A549 (cell line): ENCODE data around the gene KLHL2. TPM values are rescaled to one million over a fixed set of nuclear protein-coding genes. Genes with fewer than 3 reads are reported as not detected.

ENCODE experiments used
- ATAC-seq, 2 experiments: fragments of 200-7000 bp in 1 of 2; fragments of >200 bp in 1 of 2; cut with Nextera tagmentation in 1 of 2; cut with Tn5 transposase in 1 of 2; 3 replicates each; pipeline versions ENCODE4 v1.8.0 to v1.9.1; 2018 to 2020; ENCODE audit warnings: mild to moderate bottlenecking in 1 of 2, moderate library complexity in 1 of 2
- CTCF ChIA-PET: fragments of 300-600 bp; sonication (Branson Sonifier 250); formaldehyde crosslinking; extraction: SDS; loops from one replicate; lab custom pipeline; 2021; ENCODE audit warnings: antibody characterized with exemption, inconsistent platforms; lab: Yijun Ruan, JAX
- POLR2A ChIA-PET: fragments of 350-600 bp; formaldehyde crosslinking; extraction: SDS; loops from one replicate; lab custom pipeline; 2021; ENCODE audit warnings: antibody characterized with exemption, inconsistent platforms; lab: Yijun Ruan, JAX
- DNase-seq, 2 experiments: peaks; one replicate each; pipeline versions ENCODE4 v3.0.0 to v3.0.0-alpha.2; 2011 to 2016; ENCODE audit warnings: low read depth in 1 of 2, low spot score in 1 of 2
- FAIRE-seq: peaks from 2 replicates; lab custom pipeline; 2011; peaks lifted over from hg19 to GRCh38; lab: Jason Lieb, UNC
- H3K27ac ChIP-seq, 2 experiments: fragments of >200 bp; sonication (Bioruptor Twin); formaldehyde crosslinking; 3 replicates each; pipeline ENCODE4 v1.5.1; 2016 to 2017
- H3K4me1 ChIP-seq: fragments of >200 bp; sonication (Bioruptor Twin); formaldehyde crosslinking; 3 replicates; pipeline ENCODE4 v1.6.1; 2016
- H3K4me2 ChIP-seq: fragments of >200 bp; sonication (Bioruptor Twin); formaldehyde crosslinking; 3 replicates; pipeline ENCODE4 v1.6.1; 2016
- H3K4me3 ChIP-seq: fragments of >200 bp; sonication (Bioruptor Twin); formaldehyde crosslinking; 3 replicates; pipeline ENCODE4 v1.5.1; 2016
- H3K9me3 ChIP-seq: fragments of >200 bp; sonication (Bioruptor Twin); formaldehyde crosslinking; 3 replicates; pipeline ENCODE4 v1.6.1; 2016
- CEBPB ChIP-seq, 2 experiments: fragments of >200 bp in 1 of 2; sonication (Bioruptor Twin) in 1 of 2; formaldehyde crosslinking in 1 of 2; IDR thresholded peaks; 2 replicates each; pipeline ENCODE4 v1.6.1; 2012 to 2016
- E2F6 ChIP-seq: IDR thresholded peaks from 2 replicates; pipeline ENCODE4 v1.6.1; 2012; ENCODE audit warnings: low read depth, borderline replicate concordance
- FOSL2 ChIP-seq, 2 experiments: fragments of 450-650 bp in 1 of 2; fragments of >200 bp in 1 of 2; sonication (Bioruptor Twin) in 1 of 2; formaldehyde crosslinking; IDR thresholded peaks; 2 replicates each; pipeline versions ENCODE4 v1.5.0 to v1.6.1; 2016 to 2020; ENCODE audit warnings: mild to moderate bottlenecking in 1 of 2, moderate library complexity in 1 of 2
- GATA3 ChIP-seq: IDR thresholded peaks from 2 replicates; pipeline ENCODE4 v1.6.1; 2012; ENCODE audit warnings: borderline replicate concordance
- HEYL ChIP-seq: fragments of 250-450 bp; sonication (Bioruptor Pico); IDR thresholded peaks from 2 replicates; pipeline ENCODE4 v1.8.0; 2021; ENCODE audit warnings: mild to moderate bottlenecking, moderate library complexity
- HMGXB4 ChIP-seq: fragments of 250-450 bp; sonication (Bioruptor Pico); IDR thresholded peaks from 2 replicates; pipeline ENCODE4 v1.5.0; 2021; ENCODE audit warnings: mild to moderate bottlenecking, moderate library complexity, borderline replicate concordance
- HOXB13 ChIP-seq: fragments of 250-450 bp; sonication (Bioruptor Pico); IDR thresholded peaks from 2 replicates; pipeline ENCODE4 v1.5.0; 2020; ENCODE audit warnings: low read depth, mild to moderate bottlenecking, moderate library complexity
- JUN ChIP-seq, 2 experiments: fragments of >200 bp; sonication (Bioruptor Twin); formaldehyde crosslinking; IDR thresholded peaks; 2 replicates in 1 of 2; 3 replicates in 1 of 2; pipeline ENCODE4 v1.6.1; 2016 to 2017
- KDM1A ChIP-seq: fragments of 200-600 bp; sonication (generic); IDR thresholded peaks from 2 replicates; pipeline ENCODE4 v1.6.1; 2016; ENCODE audit warnings: low read depth, mild to moderate bottlenecking
- KDM5A ChIP-seq: fragments of 200-600 bp; sonication (generic); IDR thresholded peaks from 2 replicates; pipeline ENCODE4 v1.6.1; 2016; ENCODE audit warnings: antibody characterized with exemption, mild to moderate bottlenecking
- MAZ ChIP-seq: fragments of 150-350 bp; IDR thresholded peaks from 2 replicates; pipeline ENCODE4 v1.6.1; 2014; ENCODE audit warnings: antibody characterized with exemption, low read depth, low read length, borderline replicate concordance
- MYC ChIP-seq: IDR thresholded peaks from 2 replicates; pipeline ENCODE4 v1.6.1; 2012; ENCODE audit warnings: mild to moderate bottlenecking, inconsistent platforms, low read length, improper control_type of control experiment, borderline replicate concordance
- NFE2L2 ChIP-seq: fragments of 150-350 bp; conservative IDR thresholded peaks from 2 replicates; pipeline ENCODE4 v1.6.1; 2014; ENCODE audit warnings: low read length
- PBX3 ChIP-seq: IDR thresholded peaks from 2 replicates; pipeline ENCODE4 v1.6.1; 2012
- PHF8 ChIP-seq: fragments of 200-600 bp; sonication (generic); IDR thresholded peaks from 2 replicates; pipeline ENCODE4 v1.6.1; 2016; ENCODE audit warnings: low read depth, mild to moderate bottlenecking, antibody characterized with exemption, moderate library complexity, borderline replicate concordance
- POLR2AphosphoS2 ChIP-seq: conservative IDR thresholded peaks from 2 replicates; pipeline ENCODE4 v1.6.1; 2012; ENCODE audit warnings: low read length, improper control_type of control experiment, inconsistent platforms
- RAD21 ChIP-seq, 2 experiments: fragments of >200 bp in 1 of 2; sonication (Bioruptor Twin) in 1 of 2; formaldehyde crosslinking in 1 of 2; IDR thresholded peaks in 1 of 2; conservative IDR thresholded peaks in 1 of 2; 2 replicates in 1 of 2; 3 replicates in 1 of 2; pipeline ENCODE4 v1.6.1; 2012 to 2018; ENCODE audit warnings: inconsistent platforms in 1 of 2
- RNF2 ChIP-seq: fragments of 200-600 bp; sonication (generic); IDR thresholded peaks from 2 replicates; pipeline ENCODE4 v1.6.1; 2016; ENCODE audit warnings: low read depth, mild to moderate bottlenecking, antibody characterized with exemption, moderate library complexity, borderline replicate concordance
- ZSCAN20 ChIP-seq: fragments of 250-450 bp; sonication (Bioruptor Pico); IDR thresholded peaks from 2 replicates; pipeline ENCODE4 v1.8.0; 2022; ENCODE audit warnings: mild to moderate bottlenecking, moderate library complexity
- WGBS: methylation state at CpG from one replicate; pipeline ENCODE4 v1.1.6; 2017; ENCODE audit errors: missing lambda C conversion rate; 5-methylcytosine and 5-hydroxymethylcytosine counted together
- polyA plus RNA-seq, 4 experiments: library from polyadenylated mRNA; depleted of rRNA in 3 of 4; stranded (reverse); fragments of >200 nt; fragmentation: RNase III in 1 of 4; extraction: RNeasy Plus Mini Kit Qiagen cat#74134 plus additional on column Dnase treatment in 1 of 4; gene quantifications; 2 replicates in 3 of 4; 3 replicates in 1 of 4; pipeline ENCODE4 v1.2.3, GENCODE V29; 2011 to 2017
- TF ChIP-seq, protein P1 (sequence below): fragments of >200 bp; sonication (Bioruptor Twin); formaldehyde crosslinking; IDR thresholded peaks from 3 replicates; pipeline ENCODE4 v1.5.1; 2016
- TF ChIP-seq, protein P2 (sequence below): fragments of >200 bp; sonication (Bioruptor Twin); formaldehyde crosslinking; IDR thresholded peaks from 2 replicates; pipeline ENCODE4 v1.6.1; 2016

KLHL2 gene
- polyA plus RNA-seq, 2 of the 4 experiments (the other 2 are of a cell fraction): 13.6 to 21.6 TPM

DNA sequence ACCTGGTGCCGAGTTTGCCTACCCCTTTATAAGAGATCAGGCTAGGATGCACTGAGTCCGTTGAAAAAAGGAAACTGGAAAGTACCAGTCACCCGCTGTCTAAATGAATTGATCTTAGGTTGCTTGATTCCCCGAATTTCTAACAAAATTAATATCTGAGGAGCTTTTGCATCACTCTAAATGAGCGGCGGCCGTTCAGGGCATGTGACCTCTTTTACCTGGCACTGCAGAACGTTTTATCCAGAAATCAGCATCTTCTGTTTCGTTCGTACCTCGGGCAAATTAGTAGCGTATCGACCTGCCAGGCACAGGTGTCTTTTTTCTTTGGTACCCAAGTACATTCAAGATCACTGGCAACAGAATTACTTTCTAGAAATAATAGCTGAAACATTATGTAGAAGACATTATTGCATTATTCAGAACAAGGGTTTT lies 876 bp downstream of the KLHL2 start:
- no peak for FAIRE-seq
- no peak for TF ChIP-seq MAZ
- no peak for TF ChIP-seq RAD21 (conservative IDR thresholded peaks at IDR 0.05 in 1 of 2, IDR thresholded peaks at IDR 0.05 in 1 of 2)
- TF ChIP-seq RNF2: no peak
- TF ChIP-seq HMGXB4 (CRISPR knock-in tag): no peak
- TF ChIP-seq KDM5A: no peak
- TF ChIP-seq KDM1A: no peak
- peak overlapping the region; percentile 87 for H3K4me2 ChIP-seq
- peak overlapping the region; percentile 93 for H3K4me3 ChIP-seq
- 27% methylated on average over 11 of the region's 13 CpGs for WGBS
- H3K27ac ChIP-seq: peak overlapping the region; percentile 93 to 97
- peaks cover 45% of the 10 kb centered on the region for H3K4me1 ChIP-seq
- ChIA-PET CTCF (no interaction called here), POLR2A (interaction anchor here (1.0 kb wide), 1 partner anchor 96 kb away, joined by 3 read pairs; the partner anchor contains the start of gene TMEM192)
- peak; percentile 28 to 42; a peak in 5 of 6 replicates for ATAC-seq
- DNase-seq: no peak
- H3K9me3 ChIP-seq: no peaks in the 10 kb centered on the region

- ATAC-seq (no peak), FAIRE-seq (no peak), DNase-seq (no peak)
- POLR2A ChIA-PET: no interaction called here
- TF ChIP-seq NFE2L2 (no peak), ZSCAN20 (no peak), HOXB13 (CRISPR knock-in tag) (no peak), HEYL (CRISPR knock-in tag) (no peak), PBX3 (no peak), HMGXB4 (CRISPR knock-in tag) (no peak), POLR2AphosphoS2 (no peak), E2F6 (no peak), JUN (IDR thresholded peaks at IDR 0.05) (no peak), MYC (no peak), FOSL2 (IDR thresholded peaks at IDR 0.05) (no peak), FOSL2 (CRISPR knock-in tag; IDR thresholded peaks at IDR 0.05) (no peak), RNF2 (no peak), PHF8 (no peak), GATA3 (no peak), CEBPB (IDR thresholded peaks at IDR 0.05) (no peak)
- TF ChIP-seq, protein P1, sequence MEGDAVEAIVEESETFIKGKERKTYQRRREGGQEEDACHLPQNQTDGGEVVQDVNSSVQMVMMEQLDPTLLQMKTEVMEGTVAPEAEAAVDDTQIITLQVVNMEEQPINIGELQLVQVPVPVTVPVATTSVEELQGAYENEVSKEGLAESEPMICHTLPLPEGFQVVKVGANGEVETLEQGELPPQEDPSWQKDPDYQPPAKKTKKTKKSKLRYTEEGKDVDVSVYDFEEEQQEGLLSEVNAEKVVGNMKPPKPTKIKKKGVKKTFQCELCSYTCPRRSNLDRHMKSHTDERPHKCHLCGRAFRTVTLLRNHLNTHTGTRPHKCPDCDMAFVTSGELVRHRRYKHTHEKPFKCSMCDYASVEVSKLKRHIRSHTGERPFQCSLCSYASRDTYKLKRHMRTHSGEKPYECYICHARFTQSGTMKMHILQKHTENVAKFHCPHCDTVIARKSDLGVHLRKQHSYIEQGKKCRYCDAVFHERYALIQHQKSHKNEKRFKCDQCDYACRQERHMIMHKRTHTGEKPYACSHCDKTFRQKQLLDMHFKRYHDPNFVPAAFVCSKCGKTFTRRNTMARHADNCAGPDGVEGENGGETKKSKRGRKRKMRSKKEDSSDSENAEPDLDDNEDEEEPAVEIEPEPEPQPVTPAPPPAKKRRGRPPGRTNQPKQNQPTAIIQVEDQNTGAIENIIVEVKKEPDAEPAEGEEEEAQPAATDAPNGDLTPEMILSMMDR: no peak
- TF ChIP-seq, protein P2, sequence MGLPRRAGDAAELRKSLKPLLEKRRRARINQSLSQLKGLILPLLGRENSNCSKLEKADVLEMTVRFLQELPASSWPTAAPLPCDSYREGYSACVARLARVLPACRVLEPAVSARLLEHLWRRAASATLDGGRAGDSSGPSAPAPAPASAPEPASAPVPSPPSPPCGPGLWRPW: no peak
- 97% methylated on average over 9 of the region's 10 CpGs for WGBS
- CTCF ChIA-PET: interaction anchor here (1.4 kb wide), 1 partner anchor 30 kb away, joined by 4 read pairs; no protein-coding TSS in a partner anchor
- H3K9me3 ChIP-seq: no peaks in the 10 kb centered on the region
- H3K27ac ChIP-seq: no peak overlapping the region
- H3K4me1 ChIP-seq: peaks cover 51% of the 10 kb centered on the region
- peak overlapping the region; percentile 87 for H3K4me2 ChIP-seq
- H3K4me3 ChIP-seq: no peak overlapping the region
These were observed 1.5 kb downstream of the KLHL2 start for GRCh38 chr4:165208741-165209388.
